Muscle of leg (tissue), 11 donors: ENCODE results near the gene LEF1. TPM values are rescaled to one million over a fixed set of nuclear protein-coding genes. Genes with fewer than 3 reads are reported as not detected.

Source experiments
- DNase-seq: peaks from one replicate; pipeline ENCODE4 v3.0.0; 2013
- H3K27ac ChIP-seq: one replicate; pipeline ENCODE4 v1.5.1; 2013; ENCODE audit warnings: mild to moderate bottlenecking, low read length, control low read depth
- H3K27me3 ChIP-seq: one replicate; pipeline ENCODE4 v1.6.1; 2013; ENCODE audit warnings: low read length; ENCODE audit not compliant: control insufficient read depth, insufficient read depth
- H3K36me3 ChIP-seq: one replicate; pipeline ENCODE4 v1.6.1; 2013; ENCODE audit warnings: low read length; ENCODE audit not compliant: control insufficient read depth, insufficient read depth
- H3K4me1 ChIP-seq: one replicate; pipeline ENCODE4 v1.6.1; 2013; ENCODE audit warnings: low read length; ENCODE audit not compliant: control insufficient read depth, insufficient read depth
- H3K4me3 ChIP-seq: one replicate; pipeline ENCODE4 v1.5.1; 2013; ENCODE audit warnings: low read length, control low read depth
- H3K9me3 ChIP-seq: replicated peaks from 2 replicates; pipeline ENCODE4 v1.6.1; 2013; ENCODE audit warnings: low read depth, low read length; ENCODE audit not compliant: control insufficient read depth
- WGBS: methylation state at CpG from one replicate; pipeline ENCODE4 v1.1.5; 2013; ENCODE audit warnings: missing lambda C conversion rate; ENCODE audit not compliant: insufficient coverage; 5-methylcytosine and 5-hydroxymethylcytosine counted together
- polyA plus RNA-seq, 8 donors: library from polyadenylated mRNA; unstranded; fragments of 120-200 nt; gene quantifications; one replicate each; pipeline versions ENCODE4 v1.2.1 to v1.2.3, GENCODE V29; 2013; ENCODE audit warnings: inconsistent platforms in 1 of 8, low replicate concordance in 1 of 8; ENCODE audit not compliant: insufficient read length in 8 of 8, insufficient read depth in 1 of 8
- total RNA-seq: library from RNA; stranded (reverse); fragments of 120-200 nt; gene quantifications from one replicate; pipeline ENCODE4 v1.2.4, GENCODE V29; 2013

The LEF1 gene
- total and polyA plus RNA-seq, 9 donors: 3.4 to 35.5 (median 4.3) TPM

GRCh38 chr4:108140328-108140727 lies 28.4 kb downstream of the LEF1 start:
- DNase-seq: no peak
- H3K4me3 ChIP-seq: no peak overlapping the region
- no peaks in the 10 kb centered on the region for H3K9me3 ChIP-seq
- peaks cover 1% of the 10 kb centered on the region for H3K27me3 ChIP-seq
- 100% methylated on average over 1 of the region's 7 CpGs for WGBS
- H3K36me3 ChIP-seq: no peaks in the 10 kb centered on the region
- no peaks in the 10 kb centered on the region for H3K4me1 ChIP-seq
- no peak overlapping the region for H3K27ac ChIP-seq

DNA sequence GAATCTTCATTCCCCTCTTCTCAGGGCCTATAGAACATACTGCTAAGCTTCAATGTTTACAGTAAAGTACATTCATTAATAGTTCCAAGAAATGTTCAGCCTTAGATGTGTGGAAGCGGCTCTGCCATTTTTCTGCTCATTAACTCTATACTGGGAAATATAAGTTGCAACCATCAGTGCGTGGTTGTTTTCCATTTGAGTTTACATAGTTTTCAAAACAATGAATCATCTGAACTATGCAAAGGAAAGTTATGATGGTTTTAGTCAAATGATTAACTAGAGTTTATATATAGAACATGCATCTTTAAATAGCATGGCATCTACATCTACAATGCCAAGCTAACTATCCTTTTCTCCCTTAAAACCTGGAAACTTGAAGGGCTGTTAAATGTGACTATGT lies 29.6 kb downstream of the LEF1 start:
- Histone ChIP-seq H3K4me1 (no peaks in the 10 kb centered on the region), H3K27me3 (peaks cover 2% of the 10 kb centered on the region), H3K36me3 (no peaks in the 10 kb centered on the region), H3K4me3 (no peak overlapping the region), H3K27ac (no peak overlapping the region), H3K9me3 (no peaks in the 10 kb centered on the region)
- WGBS: no CpG with 5 or more reads among the region's 2 CpGs
- DNase-seq: no peak

GRCh38 chr4:108135549-108136209 lies 33.1 kb downstream of the LEF1 start:
- Histone ChIP-seq H3K4me1 (no peaks in the 10 kb centered on the region), H3K4me3 (no peak overlapping the region), H3K36me3 (no peaks in the 10 kb centered on the region), H3K27ac (no peak overlapping the region), H3K27me3 (peaks cover 2% of the 10 kb centered on the region), H3K9me3 (no peaks in the 10 kb centered on the region)
- DNase-seq: no peak
- 43% methylated on average over 3 of the region's 4 CpGs for WGBS

- H3K27me3 ChIP-seq: peaks cover 2% of the 10 kb centered on the region
- H3K9me3 ChIP-seq: no peaks in the 10 kb centered on the region
- H3K36me3 ChIP-seq: no peaks in the 10 kb centered on the region
- H3K27ac ChIP-seq: no peak overlapping the region
- 67% methylated on average over 1 of the region's 4 CpGs for WGBS
- H3K4me3 ChIP-seq: no peak overlapping the region
- DNase-seq: no peak
- H3K4me1 ChIP-seq: no peaks in the 10 kb centered on the region
Observed at GRCh38 chr4:108130955-108131354, 37.8 kb downstream of the LEF1 start.

- Histone ChIP-seq H3K9me3 (no peaks in the 10 kb centered on the region), H3K36me3 (no peaks in the 10 kb centered on the region), H3K4me3 (no peak overlapping the region), H3K27me3 (no peaks in the 10 kb centered on the region), H3K4me1 (no peaks in the 10 kb centered on the region), H3K27ac (no peak overlapping the region)
- DNase-seq: no peak
Observed at GRCh38 chr4:108129196-108129595, 39.5 kb downstream of the LEF1 start.

DNA sequence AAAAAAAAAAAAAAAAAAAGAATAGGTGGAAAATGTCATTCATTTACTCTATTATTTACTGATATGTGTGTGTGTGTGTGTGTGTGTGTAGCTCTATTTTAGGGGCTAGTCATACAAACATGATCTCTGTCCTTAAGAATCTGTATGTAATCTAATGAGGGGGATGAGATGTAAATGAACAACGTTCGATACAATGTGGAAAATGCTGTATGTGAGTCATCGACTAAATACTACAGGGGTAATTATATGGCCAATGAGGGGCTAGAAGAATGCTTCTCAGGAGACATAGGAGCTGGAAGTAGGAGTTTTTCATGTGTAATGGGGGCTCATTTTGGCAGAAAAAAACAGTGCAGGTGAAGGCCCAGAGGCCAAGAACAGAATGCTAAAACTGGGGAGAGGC lies 41.9 kb downstream of the LEF1 start:
- Histone ChIP-seq H3K27me3 (no peaks in the 10 kb centered on the region), H3K27ac (no peak overlapping the region), H3K4me1 (no peaks in the 10 kb centered on the region), H3K9me3 (no peaks in the 10 kb centered on the region), H3K36me3 (no peaks in the 10 kb centered on the region), H3K4me3 (no peak overlapping the region)
- WGBS: 24% methylated on average over 3 of the region's 3 CpGs
- no peak for DNase-seq

GRCh38 chr4:108120789-108121188 lies 47.9 kb downstream of the LEF1 start:
- H3K4me1 ChIP-seq: peaks cover 3% of the 10 kb centered on the region
- H3K27me3 ChIP-seq: no peaks in the 10 kb centered on the region
- no CpG with 5 or more reads among the region's 2 CpGs for WGBS
- no peaks in the 10 kb centered on the region for H3K9me3 ChIP-seq
- no peak for DNase-seq
- H3K36me3 ChIP-seq: no peaks in the 10 kb centered on the region
- H3K4me3 ChIP-seq: no peak overlapping the region
- no peak overlapping the region for H3K27ac ChIP-seq

- peaks cover 5% of the 10 kb centered on the region for H3K4me1 ChIP-seq
- no CpG with 5 or more reads among the region's 2 CpGs for WGBS
- no peak for DNase-seq
- no peaks in the 10 kb centered on the region for H3K36me3 ChIP-seq
- H3K27me3 ChIP-seq: no peaks in the 10 kb centered on the region
- no peak overlapping the region for H3K4me3 ChIP-seq
- H3K9me3 ChIP-seq: no peaks in the 10 kb centered on the region
- H3K27ac ChIP-seq: no peak overlapping the region
Observed at GRCh38 chr4:108119199-108119800, 49.4 kb downstream of the LEF1 start.

DNA sequence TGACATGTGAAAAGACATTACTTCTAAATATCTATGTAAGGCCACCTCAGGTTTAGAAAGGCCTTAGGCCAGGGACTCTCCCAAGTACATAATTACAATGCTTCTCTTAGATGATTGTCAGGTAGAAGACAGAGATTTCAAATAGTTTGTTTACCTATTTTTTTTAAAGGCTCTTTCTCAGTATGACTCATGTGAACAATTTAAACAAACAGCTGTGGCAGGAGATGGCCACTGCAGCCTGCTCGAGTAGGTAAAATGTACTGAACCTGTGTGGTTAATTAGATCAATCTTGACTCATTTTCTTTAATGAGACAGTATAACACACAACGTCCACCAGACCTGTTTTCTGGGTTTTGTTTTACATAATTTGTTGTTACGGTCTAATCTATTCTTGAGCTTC lies 50.2 kb downstream of the LEF1 start:
- no CpG with 5 or more reads among the region's 3 CpGs for WGBS
- no peak for DNase-seq
- no peaks in the 10 kb centered on the region for H3K36me3 ChIP-seq
- H3K4me1 ChIP-seq: peaks cover 5% of the 10 kb centered on the region
- H3K27ac ChIP-seq: no peak overlapping the region
- H3K4me3 ChIP-seq: no peak overlapping the region
- H3K9me3 ChIP-seq: no peaks in the 10 kb centered on the region
- no peaks in the 10 kb centered on the region for H3K27me3 ChIP-seq

DNA sequence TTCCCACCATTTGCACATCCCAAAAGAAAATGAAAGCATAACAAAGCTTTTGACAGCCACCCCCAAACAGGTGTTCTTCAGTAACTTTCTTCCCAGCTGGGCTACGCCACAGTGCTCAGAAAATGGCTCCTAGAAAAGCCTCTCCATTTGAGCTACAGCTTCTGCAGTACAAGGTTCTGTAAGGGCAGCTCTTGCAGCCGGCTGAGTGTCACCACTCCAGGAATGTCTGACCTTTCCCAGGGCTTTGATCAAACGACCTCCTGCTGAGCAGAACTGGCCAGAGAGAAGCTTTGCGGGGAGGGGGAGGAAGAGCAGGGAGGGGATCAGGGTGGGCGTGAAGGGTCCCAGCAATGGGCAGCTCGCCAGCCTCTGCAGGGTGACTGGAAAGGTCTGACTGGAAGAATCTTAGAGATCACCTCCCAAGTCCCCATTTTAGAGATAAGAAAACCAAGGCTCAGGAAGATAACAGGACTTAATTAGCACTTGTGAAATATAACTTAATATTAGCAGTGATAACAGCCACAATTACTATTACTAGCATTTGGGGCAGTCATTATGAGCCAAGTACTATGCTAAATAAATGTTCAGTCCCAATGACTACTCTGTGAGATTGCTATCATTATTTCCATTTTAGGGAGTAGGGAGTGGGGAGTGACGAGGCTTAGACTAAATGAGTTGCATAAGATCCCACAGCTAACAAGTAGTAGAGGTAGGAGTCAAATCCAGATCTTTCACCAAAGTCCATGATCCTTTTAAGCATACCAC lies 51.1 kb downstream of the LEF1 start:
- 38% methylated on average over 3 of the region's 7 CpGs for WGBS
- H3K27ac ChIP-seq: no peak overlapping the region
- peaks cover 5% of the 10 kb centered on the region for H3K4me1 ChIP-seq
- no peaks in the 10 kb centered on the region for H3K9me3 ChIP-seq
- no peak overlapping the region for H3K4me3 ChIP-seq
- no peaks in the 10 kb centered on the region for H3K27me3 ChIP-seq
- H3K36me3 ChIP-seq: no peaks in the 10 kb centered on the region
- DNase-seq: no peak
